Mesothelial cell of epicardium (in vitro differentiated cells): Measurements from ENCODE around the gene COP1. TPM values are rescaled to one million over a fixed set of nuclear protein-coding genes. Genes with fewer than 3 reads are reported as not detected.

ENCODE experiments used
- DNase-seq, 2 experiments: peaks; one replicate each; pipeline ENCODE4 v3.0.0; 2021; ENCODE audit warnings: low spot score in 2 of 2; ENCODE audit not compliant: unreplicated experiment in 2 of 2
- H3K27ac Mint-ChIP-seq: 2 replicates; pipeline ENCODE4 v1.8.0; 2021; ENCODE audit warnings: mixed read lengths
- H3K27me3 Mint-ChIP-seq: 2 replicates; pipeline ENCODE4 v1.8.0; 2021; ENCODE audit warnings: low read depth, mixed read lengths
- H3K36me3 Mint-ChIP-seq: 2 replicates; pipeline ENCODE4 v1.8.0; 2021; ENCODE audit warnings: mixed read lengths
- H3K4me1 Mint-ChIP-seq: 2 replicates; pipeline ENCODE4 v1.8.0; 2021; ENCODE audit warnings: mixed read lengths
- H3K4me3 Mint-ChIP-seq: 2 replicates; pipeline ENCODE4 v1.8.0; 2021; ENCODE audit warnings: mild to moderate bottlenecking, moderate library complexity, mixed read lengths
- H3K9me3 Mint-ChIP-seq: 2 replicates; pipeline ENCODE4 v1.8.0; 2021; ENCODE audit warnings: mixed read lengths
- CTCF ChIP-seq: fragments of 200-600 bp; sonication (generic); IDR thresholded peaks from one replicate; pipeline ENCODE4 v1.5.0; 2021; ENCODE audit warnings: antibody characterized with exemption; ENCODE audit not compliant: unreplicated experiment
- total RNA-seq: library from RNA; stranded (reverse); gene quantifications from 3 replicates; pipeline ENCODE4 v1.2.1, GENCODE V29; 2021

The COP1 gene
- total RNA-seq, 1 donor from 2014 or later = 47.9 TPM

GRCh38 chr1:175981128-175981527 lies 226.0 kb downstream of the COP1 start:
- no peak for DNase-seq
- Mint-ChIP-seq H3K4me3 (no peak overlapping the region), H3K9me3 (peaks cover 41% of the 10 kb centered on the region), H3K4me1 (peaks cover 3% of the 10 kb centered on the region), H3K36me3 (peaks cover 56% of the 10 kb centered on the region), H3K27ac (no peak overlapping the region), H3K27me3 (no peaks in the 10 kb centered on the region)
- TF ChIP-seq CTCF = no peak

- Mint-ChIP-seq H3K9me3 (peaks cover 28% of the 10 kb centered on the region), H3K4me3 (no peak overlapping the region)
- no peak for TF ChIP-seq CTCF
Measured at GRCh38 chr1:175978926-175979325, 228.2 kb downstream of the COP1 start.

GRCh38 chr1:175978476-175978875 lies 228.6 kb downstream of the COP1 start:
- peaks cover 35% of the 10 kb centered on the region for H3K36me3 Mint-ChIP-seq
- H3K9me3 Mint-ChIP-seq = peaks cover 24% of the 10 kb centered on the region
- H3K27me3 Mint-ChIP-seq = no peaks in the 10 kb centered on the region
- peaks cover 3% of the 10 kb centered on the region for H3K4me1 Mint-ChIP-seq
- no peak for TF ChIP-seq CTCF
- H3K4me3 Mint-ChIP-seq = no peak overlapping the region
- H3K27ac Mint-ChIP-seq = peak overlapping the region; percentile 27
- DNase-seq = no peak

More at GRCh38 chr1:175978926-175979325, 228.2 kb downstream of the COP1 start:
- no peaks in the 10 kb centered on the region for H3K27me3 Mint-ChIP-seq
- no peak overlapping the region for H3K27ac Mint-ChIP-seq
- peaks cover 39% of the 10 kb centered on the region for H3K36me3 Mint-ChIP-seq
- H3K4me1 Mint-ChIP-seq = peaks cover 3% of the 10 kb centered on the region
- DNase-seq = no peak

GRCh38 chr1:175976865-175977642 lies 230.0 kb downstream of the COP1 start:
- Mint-ChIP-seq H3K4me1 (peaks cover 3% of the 10 kb centered on the region), H3K9me3 (peaks cover 11% of the 10 kb centered on the region), H3K27me3 (no peaks in the 10 kb centered on the region), H3K27ac (no peak overlapping the region), H3K4me3 (no peak overlapping the region), H3K36me3 (peaks cover 22% of the 10 kb centered on the region)
- DNase-seq = no peak
- no peak for TF ChIP-seq CTCF

GRCh38 chr1:175969231-175969630 lies 237.9 kb downstream of the COP1 start:
- no peak for TF ChIP-seq CTCF
- no peak for DNase-seq
- Mint-ChIP-seq H3K27ac (no peak overlapping the region), H3K36me3 (peaks cover 9% of the 10 kb centered on the region), H3K27me3 (no peaks in the 10 kb centered on the region), H3K9me3 (no peaks in the 10 kb centered on the region), H3K4me1 (no peaks in the 10 kb centered on the region), H3K4me3 (no peak overlapping the region)
